Panc1 (cell line): ENCODE data around the gene RNF149. TPM values are rescaled to one million over a fixed set of nuclear protein-coding genes. Genes with fewer than 3 reads are reported as not detected.

Experiments
- ATAC-seq: fragments of 200-7000 bp; cut with Tn5 transposase; 2 replicates; pipeline ENCODE4 v1.9.1; 2020; ENCODE audit warnings: mild to moderate bottlenecking, moderate library complexity
- BruUV-seq: library from RNA; stranded (reverse); fragments of 400-500 nt; replicated peaks from 2 replicates; lab custom pipeline; 2021; lab: Mats Ljungman, UMichigan
- CTCF ChIA-PET: fragments of 300-600 bp; sonication (Branson Sonifier 250); formaldehyde crosslinking; loops from one replicate; lab custom pipeline; 2022; ENCODE audit warnings: antibody characterized with exemption; lab: Charles Lee
- POLR2A ChIA-PET: fragments of 300-600 bp; sonication (Branson Sonifier 250); formaldehyde crosslinking; loops from one replicate; lab custom pipeline; 2022; ENCODE audit warnings: antibody characterized with exemption; lab: Charles Lee
- DNase-seq: peaks from one replicate; pipeline ENCODE4 v3.0.0-alpha.2; 2010; ENCODE audit warnings: low read depth, low spot score
- H3K27ac ChIP-seq: 2 replicates; pipeline ENCODE4 v1.5.1; 2011; ENCODE audit warnings: mild to moderate bottlenecking, low read length, inconsistent platforms
- H3K27me3 ChIP-seq: fragments of 200-500 bp; sonication (Bioruptor generic); 2 replicates; pipeline ENCODE4 v1.6.0; 2014; ENCODE audit warnings: low read length, inconsistent platforms; ENCODE audit not compliant: control insufficient read depth, insufficient read depth
- H3K36me3 ChIP-seq: fragments of 200-500 bp; sonication (Bioruptor generic); 2 replicates; pipeline ENCODE4 v1.5.1; 2014; ENCODE audit warnings: inconsistent platforms, mild to moderate bottlenecking, low read length, moderate library complexity; ENCODE audit not compliant: control insufficient read depth, insufficient read depth
- H3K4me1 ChIP-seq: 2 replicates; pipeline ENCODE4 v1.5.1; 2011; ENCODE audit warnings: inconsistent platforms, mild to moderate bottlenecking, low read length, moderate library complexity; ENCODE audit not compliant: control insufficient read depth, insufficient read depth
- H3K4me3 ChIP-seq, 2 experiments: 2 replicates each; pipeline ENCODE4 v1.5.1; 2011 to 2012; ENCODE audit warnings: low read depth in 2 of 2, low read length in 2 of 2, mild to moderate bottlenecking in 2 of 2, inconsistent platforms in 1 of 2, moderate library complexity in 1 of 2
- H3K9me3 ChIP-seq: fragments of 200-500 bp; sonication (Bioruptor generic); 2 replicates; pipeline ENCODE4 v1.5.1; 2014; ENCODE audit warnings: low read depth, mild to moderate bottlenecking, inconsistent platforms, low read length, moderate library complexity; ENCODE audit not compliant: control insufficient read depth, insufficient read depth
- POLR2AphosphoS5 ChIP-seq: IDR thresholded peaks from 2 replicates; pipeline ENCODE4 v1.6.1; 2012; ENCODE audit warnings: mild to moderate bottlenecking, low read depth, low read length, moderate library complexity
- SIN3A ChIP-seq: IDR thresholded peaks from 2 replicates; pipeline ENCODE4 v1.6.1; 2012; ENCODE audit warnings: low read depth, mild to moderate bottlenecking, low read length, moderate library complexity, borderline replicate concordance; ENCODE audit not compliant: insufficient read depth
- TCF7L2 ChIP-seq: IDR thresholded peaks from 2 replicates; pipeline ENCODE4 v1.6.1; 2011; ENCODE audit warnings: mild to moderate bottlenecking, low read depth, low read length, inconsistent platforms
- in situ Hi-C: cut with HindIII; loops from 2 replicates; pipeline ENCODE4 v1.10.0; 2016; ENCODE audit warnings: low sequenced_read_pairs, low pct_unique_long_range_greater_than_20kb
- intact Hi-C: fragments of 100-400 bp; cut with micrococcal nuclease; formaldehyde crosslinking; loops from one replicate; pipeline ENCODE4 v1.10.0; 2022; ENCODE audit not compliant: unreplicated experiment
- total RNA-seq: library from RNA; stranded (reverse); gene quantifications from one replicate; pipeline ENCODE4 v1.2.1, GENCODE V29; 2021; ENCODE audit not compliant: unreplicated experiment
- TF ChIP-seq, protein P1 (sequence below), 2 experiments: IDR thresholded peaks; 2 replicates each; pipeline ENCODE4 v1.6.1; 2011 to 2012; ENCODE audit warnings: low read depth in 2 of 2, control low read depth in 1 of 2, low read length in 1 of 2, mild to moderate bottlenecking in 1 of 2, moderate library complexity in 1 of 2; ENCODE audit not compliant: insufficient read depth in 1 of 2
- TF ChIP-seq, protein P2 (sequence below): fragments of 450-650 bp; IDR thresholded peaks from 2 replicates; pipeline ENCODE4 v1.5.1; 2017; ENCODE audit warnings: mild to moderate bottlenecking

RNF149 gene
- total RNA-seq, 1 experiment from 2014 or later: 29.9 TPM

DNA sequence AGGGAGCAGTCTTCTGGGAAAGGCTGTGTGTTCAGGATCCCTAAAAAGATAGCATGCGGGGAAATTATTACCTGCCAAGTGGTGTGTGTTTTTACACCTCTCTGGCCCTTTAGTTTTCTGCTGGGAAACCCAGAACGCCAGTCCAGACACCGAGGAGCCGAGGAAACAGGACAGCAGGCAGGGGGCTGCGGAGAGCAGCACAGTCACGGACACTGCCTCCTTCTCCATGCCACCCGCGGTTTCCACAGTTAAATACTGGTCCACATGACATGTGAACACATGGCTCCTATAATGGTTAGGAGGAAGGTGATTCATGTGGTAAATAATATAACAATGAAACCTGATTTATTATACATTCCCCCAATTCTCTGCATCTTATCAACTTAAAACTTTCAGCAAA is 35.4 kb downstream of the RNF149 start:
- intact Hi-C loops: no loop called here

DNA sequence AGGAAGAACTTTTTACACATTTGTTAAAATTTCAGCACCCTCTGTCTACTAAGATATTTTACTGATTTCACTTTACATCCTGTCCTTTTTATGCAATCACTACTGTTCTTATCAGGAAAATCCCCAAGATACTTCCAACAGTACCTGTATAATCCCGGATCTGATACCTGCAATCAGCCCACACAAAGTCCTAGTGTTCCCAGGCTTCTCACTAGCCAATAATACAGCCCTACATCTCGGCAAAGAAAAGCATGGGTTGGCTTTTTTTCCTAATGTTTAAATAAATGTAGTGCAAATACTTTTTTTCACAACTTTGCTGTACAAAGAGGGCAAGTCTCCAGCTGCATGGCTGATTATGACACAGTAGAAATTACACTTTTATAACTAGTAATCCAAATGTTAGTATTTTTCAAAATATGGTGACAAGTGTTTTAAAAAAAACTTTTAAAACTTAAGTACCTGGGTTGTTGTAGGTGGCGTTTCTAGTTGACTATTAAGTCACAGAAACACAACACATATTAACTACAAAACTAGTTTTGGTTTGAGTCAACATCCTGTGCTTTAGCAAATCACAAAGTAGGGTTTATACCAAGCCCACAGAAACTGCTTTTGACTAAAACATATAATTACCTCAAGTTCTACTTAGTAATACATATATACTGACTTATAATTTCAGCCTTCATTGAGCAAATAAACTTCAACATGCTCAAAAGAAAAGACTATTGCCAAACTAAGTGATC is 36.3 kb downstream of the RNF149 start:
- ChIA-PET POLR2A (interaction anchor here (0.7 kb wide), 1 partner anchor 9 kb away, joined by 5 read pairs; no protein-coding TSS in a partner anchor), CTCF (no interaction called here)
- no peak for TF ChIP-seq SIN3A
- no peak for TF ChIP-seq POLR2AphosphoS5
- TF ChIP-seq TCF7L2: no peak
- TF ChIP-seq, protein P1, sequence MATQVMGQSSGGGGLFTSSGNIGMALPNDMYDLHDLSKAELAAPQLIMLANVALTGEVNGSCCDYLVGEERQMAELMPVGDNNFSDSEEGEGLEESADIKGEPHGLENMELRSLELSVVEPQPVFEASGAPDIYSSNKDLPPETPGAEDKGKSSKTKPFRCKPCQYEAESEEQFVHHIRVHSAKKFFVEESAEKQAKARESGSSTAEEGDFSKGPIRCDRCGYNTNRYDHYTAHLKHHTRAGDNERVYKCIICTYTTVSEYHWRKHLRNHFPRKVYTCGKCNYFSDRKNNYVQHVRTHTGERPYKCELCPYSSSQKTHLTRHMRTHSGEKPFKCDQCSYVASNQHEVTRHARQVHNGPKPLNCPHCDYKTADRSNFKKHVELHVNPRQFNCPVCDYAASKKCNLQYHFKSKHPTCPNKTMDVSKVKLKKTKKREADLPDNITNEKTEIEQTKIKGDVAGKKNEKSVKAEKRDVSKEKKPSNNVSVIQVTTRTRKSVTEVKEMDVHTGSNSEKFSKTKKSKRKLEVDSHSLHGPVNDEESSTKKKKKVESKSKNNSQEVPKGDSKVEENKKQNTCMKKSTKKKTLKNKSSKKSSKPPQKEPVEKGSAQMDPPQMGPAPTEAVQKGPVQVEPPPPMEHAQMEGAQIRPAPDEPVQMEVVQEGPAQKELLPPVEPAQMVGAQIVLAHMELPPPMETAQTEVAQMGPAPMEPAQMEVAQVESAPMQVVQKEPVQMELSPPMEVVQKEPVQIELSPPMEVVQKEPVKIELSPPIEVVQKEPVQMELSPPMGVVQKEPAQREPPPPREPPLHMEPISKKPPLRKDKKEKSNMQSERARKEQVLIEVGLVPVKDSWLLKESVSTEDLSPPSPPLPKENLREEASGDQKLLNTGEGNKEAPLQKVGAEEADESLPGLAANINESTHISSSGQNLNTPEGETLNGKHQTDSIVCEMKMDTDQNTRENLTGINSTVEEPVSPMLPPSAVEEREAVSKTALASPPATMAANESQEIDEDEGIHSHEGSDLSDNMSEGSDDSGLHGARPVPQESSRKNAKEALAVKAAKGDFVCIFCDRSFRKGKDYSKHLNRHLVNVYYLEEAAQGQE (IDR thresholded peaks at IDR 0.05; ENCODE audit: insufficient read depth in 1 of 2, low read depth in 2 of 2, low read length in 1 of 2): no peak
- TF ChIP-seq, protein P2, sequence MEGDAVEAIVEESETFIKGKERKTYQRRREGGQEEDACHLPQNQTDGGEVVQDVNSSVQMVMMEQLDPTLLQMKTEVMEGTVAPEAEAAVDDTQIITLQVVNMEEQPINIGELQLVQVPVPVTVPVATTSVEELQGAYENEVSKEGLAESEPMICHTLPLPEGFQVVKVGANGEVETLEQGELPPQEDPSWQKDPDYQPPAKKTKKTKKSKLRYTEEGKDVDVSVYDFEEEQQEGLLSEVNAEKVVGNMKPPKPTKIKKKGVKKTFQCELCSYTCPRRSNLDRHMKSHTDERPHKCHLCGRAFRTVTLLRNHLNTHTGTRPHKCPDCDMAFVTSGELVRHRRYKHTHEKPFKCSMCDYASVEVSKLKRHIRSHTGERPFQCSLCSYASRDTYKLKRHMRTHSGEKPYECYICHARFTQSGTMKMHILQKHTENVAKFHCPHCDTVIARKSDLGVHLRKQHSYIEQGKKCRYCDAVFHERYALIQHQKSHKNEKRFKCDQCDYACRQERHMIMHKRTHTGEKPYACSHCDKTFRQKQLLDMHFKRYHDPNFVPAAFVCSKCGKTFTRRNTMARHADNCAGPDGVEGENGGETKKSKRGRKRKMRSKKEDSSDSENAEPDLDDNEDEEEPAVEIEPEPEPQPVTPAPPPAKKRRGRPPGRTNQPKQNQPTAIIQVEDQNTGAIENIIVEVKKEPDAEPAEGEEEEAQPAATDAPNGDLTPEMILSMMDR: no peak
- H3K4me1 ChIP-seq: no peaks in the 10 kb centered on the region
- intact Hi-C loops: no loop called here
- H3K9me3 ChIP-seq: no peaks in the 10 kb centered on the region
- no peak overlapping the region for H3K27ac ChIP-seq
- ATAC-seq: no peak
- in situ Hi-C loops: no loop called here
- peaks cover 17% of the 10 kb centered on the region for H3K36me3 ChIP-seq
- no peak for DNase-seq
- H3K4me3 ChIP-seq: no peak overlapping the region
- no peaks in the 10 kb centered on the region for H3K27me3 ChIP-seq
- BruUV-seq: no TSS peak

More for the DNA sequence above, 35.4 kb downstream of the RNF149 start:
- in situ Hi-C loops: no loop called here
- CTCF ChIA-PET: no interaction called here
- POLR2A ChIA-PET: no interaction called here
- no peaks in the 10 kb centered on the region for H3K4me1 ChIP-seq
- H3K4me3 ChIP-seq: no peak overlapping the region
- peak; percentile 21; the same call in 1 of the 2 replicates for ATAC-seq
- no peak overlapping the region for H3K27ac ChIP-seq
- no TSS peak for BruUV-seq
- no peak for DNase-seq
- H3K9me3 ChIP-seq: no peaks in the 10 kb centered on the region
- H3K27me3 ChIP-seq: no peaks in the 10 kb centered on the region
- peaks cover 14% of the 10 kb centered on the region for H3K36me3 ChIP-seq
- TF ChIP-seq POLR2AphosphoS5: no peak

DNA sequence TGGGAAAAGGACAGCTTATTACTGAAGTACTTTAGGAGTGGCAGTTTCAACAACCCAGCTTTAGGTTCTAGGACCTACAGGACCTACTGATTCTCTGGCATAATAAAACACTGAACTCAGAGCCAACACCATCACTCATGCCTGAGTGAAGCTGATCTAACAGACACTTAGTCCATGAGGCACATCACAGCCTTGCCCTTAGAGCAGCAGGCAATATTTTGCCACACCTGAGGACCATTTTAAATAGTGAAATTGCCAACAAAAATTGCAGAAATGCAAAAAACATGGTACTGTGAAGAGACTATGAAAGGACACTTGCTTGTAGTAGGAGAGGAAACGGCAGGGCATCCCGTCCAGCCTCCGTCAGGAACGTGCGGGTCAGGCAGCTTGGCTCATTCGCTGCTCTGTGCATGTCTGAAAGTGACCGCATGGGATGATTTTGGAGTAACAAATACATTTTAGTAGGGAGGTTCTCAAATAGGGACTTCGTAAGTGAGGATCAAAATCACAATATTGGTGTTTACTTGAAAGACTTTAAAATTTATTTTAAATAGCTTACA is 37.7 kb downstream of the RNF149 start:
- Histone ChIP-seq H3K27me3 (no peaks in the 10 kb centered on the region), H3K36me3 (peaks cover 20% of the 10 kb centered on the region), H3K4me1 (no peaks in the 10 kb centered on the region), H3K4me3 (no peak overlapping the region), H3K27ac (no peak overlapping the region), H3K9me3 (no peaks in the 10 kb centered on the region)
- no TSS peak for BruUV-seq
- ChIA-PET CTCF (no interaction called here), POLR2A (interaction anchor here (0.6 kb wide), 1 partner anchor 10 kb away, joined by 3 read pairs; no protein-coding TSS in a partner anchor)
- in situ Hi-C loops (no loop called here), intact Hi-C loops (no loop called here)
- no peak for TF ChIP-seq POLR2AphosphoS5
- TF ChIP-seq SIN3A: no peak
- TF ChIP-seq, protein P1 (IDR thresholded peaks at IDR 0.05; ENCODE audit: insufficient read depth in 1 of 2, low read depth in 2 of 2, low read length in 1 of 2): no peak
- TF ChIP-seq, protein P2: no peak
- TF ChIP-seq TCF7L2: no peak
- ATAC-seq (no peak), DNase-seq (no peak)
